ENCODE measurements around the gene BORCS5. TPM values are rescaled to one million over a fixed set of nuclear protein-coding genes. Genes with fewer than 3 reads are reported as not detected.
A peak's percentile ranks its signal among the peaks of the same experiment; 100 is the strongest.
"Not testable (repeated sequence)": the region's sequence is repeated elsewhere in the genome, so short reads cannot be mapped to it uniquely, and the experiment has no call there.

Gene BORCS5
- total and polyA plus RNA-seq, 8 donors, result 7.7 to 13.5 (median 9.1) TPM

DNA sequence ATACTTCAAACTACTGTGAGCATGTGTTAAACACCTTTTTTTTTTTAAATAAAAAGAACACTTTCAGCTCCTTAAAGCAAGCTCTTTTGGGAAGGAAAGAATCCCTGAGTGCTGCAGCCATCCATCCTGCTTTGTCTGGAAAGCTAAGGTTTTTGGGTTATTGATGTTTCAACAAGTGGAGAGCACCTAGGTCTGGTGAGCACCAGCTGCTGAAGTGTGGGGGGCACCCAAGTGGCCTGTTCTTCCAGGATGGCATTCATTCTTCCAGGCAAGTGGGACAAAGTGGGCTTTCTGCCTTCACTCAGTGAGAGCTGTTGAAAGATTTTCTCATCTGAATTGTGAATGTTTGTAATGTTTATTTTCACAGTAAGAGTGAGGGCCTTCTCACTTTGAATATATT lies 49.9 kb downstream of the BORCS5 start:
- TF ChIP-seq, protein P1, sequence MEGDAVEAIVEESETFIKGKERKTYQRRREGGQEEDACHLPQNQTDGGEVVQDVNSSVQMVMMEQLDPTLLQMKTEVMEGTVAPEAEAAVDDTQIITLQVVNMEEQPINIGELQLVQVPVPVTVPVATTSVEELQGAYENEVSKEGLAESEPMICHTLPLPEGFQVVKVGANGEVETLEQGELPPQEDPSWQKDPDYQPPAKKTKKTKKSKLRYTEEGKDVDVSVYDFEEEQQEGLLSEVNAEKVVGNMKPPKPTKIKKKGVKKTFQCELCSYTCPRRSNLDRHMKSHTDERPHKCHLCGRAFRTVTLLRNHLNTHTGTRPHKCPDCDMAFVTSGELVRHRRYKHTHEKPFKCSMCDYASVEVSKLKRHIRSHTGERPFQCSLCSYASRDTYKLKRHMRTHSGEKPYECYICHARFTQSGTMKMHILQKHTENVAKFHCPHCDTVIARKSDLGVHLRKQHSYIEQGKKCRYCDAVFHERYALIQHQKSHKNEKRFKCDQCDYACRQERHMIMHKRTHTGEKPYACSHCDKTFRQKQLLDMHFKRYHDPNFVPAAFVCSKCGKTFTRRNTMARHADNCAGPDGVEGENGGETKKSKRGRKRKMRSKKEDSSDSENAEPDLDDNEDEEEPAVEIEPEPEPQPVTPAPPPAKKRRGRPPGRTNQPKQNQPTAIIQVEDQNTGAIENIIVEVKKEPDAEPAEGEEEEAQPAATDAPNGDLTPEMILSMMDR (IDR thresholded peaks at IDR 0.05), result no peak
- no peaks in the 10 kb centered on the region for H3K9me3 ChIP-seq
- H3K27me3 ChIP-seq, result no peaks in the 10 kb centered on the region
- no peak overlapping the region for H3K4me3 ChIP-seq
- H3K36me3 ChIP-seq, result no peaks in the 10 kb centered on the region
- peaks cover 5 to 29% of the 10 kb centered on the region in 2 donors for H3K4me1 ChIP-seq
- intact Hi-C loops (cut with DNase I), result no loop called here
- peak overlapping the region; percentile 38 to 53 for H3K27ac ChIP-seq
- DNase-seq (no peak), ATAC-seq (no peak)

DNA sequence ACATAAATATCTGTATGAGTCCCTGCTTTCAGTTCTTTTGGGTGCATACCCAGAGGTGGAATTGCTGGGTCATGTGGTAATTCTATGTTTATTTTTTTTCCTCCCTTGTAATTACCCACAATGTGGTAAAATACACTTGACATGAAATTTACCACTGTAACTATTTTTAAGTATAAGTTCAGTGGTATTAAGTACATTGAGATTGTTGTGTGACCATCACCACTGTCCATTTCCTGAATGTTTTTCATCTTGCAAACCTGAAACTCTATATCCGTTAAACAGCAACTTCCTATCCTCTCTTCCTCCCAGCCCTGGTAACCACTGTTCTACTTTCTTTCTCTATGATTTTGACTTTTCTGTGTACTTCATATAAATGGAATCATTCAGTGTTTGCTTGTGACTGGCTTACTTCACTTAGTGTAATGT lies 51.4 kb downstream of the BORCS5 start:
- no peaks in the 10 kb centered on the region for H3K27me3 ChIP-seq
- peak overlapping the region in 1 of 2 donors; percentile 11 for H3K27ac ChIP-seq
- no peak for ATAC-seq
- H3K4me1 ChIP-seq, result peaks cover 4 to 15% of the 10 kb centered on the region in 2 donors
- no peaks in the 10 kb centered on the region for H3K9me3 ChIP-seq
- intact Hi-C loops (cut with DNase I), result no loop called here
- H3K4me3 ChIP-seq, result no peak overlapping the region
- DNase-seq, result no peak
- H3K36me3 ChIP-seq, result no peaks in the 10 kb centered on the region
- TF ChIP-seq, protein P1 (IDR thresholded peaks at IDR 0.05), result no peak

DNA sequence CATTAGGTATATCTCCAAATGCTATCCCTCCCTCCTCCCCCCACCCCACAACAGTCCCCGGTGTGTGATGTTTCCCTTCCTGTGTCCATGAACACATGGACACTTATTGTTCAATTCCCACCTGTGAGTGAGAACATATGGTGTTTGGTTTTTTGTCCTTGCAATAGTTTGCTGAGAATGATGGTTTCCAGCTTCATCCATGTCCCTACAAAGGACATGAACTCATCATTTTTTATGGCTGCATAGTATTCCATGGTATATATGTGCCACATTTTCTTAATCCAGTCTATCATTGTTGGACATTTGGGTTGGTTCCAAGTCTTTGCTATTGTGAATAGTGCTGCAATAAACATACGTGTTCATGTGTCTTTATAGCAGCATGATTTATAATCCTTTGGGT lies 52.5 kb downstream of the BORCS5 start:
- H3K27ac ChIP-seq; intact Hi-C loops (cut with DNase I); H3K4me1 ChIP-seq; DNase-seq; H3K27me3 ChIP-seq; H3K9me3 ChIP-seq; ATAC-seq; H3K36me3 ChIP-seq; H3K4me3 ChIP-seq: not testable (repeated sequence)

DNA sequence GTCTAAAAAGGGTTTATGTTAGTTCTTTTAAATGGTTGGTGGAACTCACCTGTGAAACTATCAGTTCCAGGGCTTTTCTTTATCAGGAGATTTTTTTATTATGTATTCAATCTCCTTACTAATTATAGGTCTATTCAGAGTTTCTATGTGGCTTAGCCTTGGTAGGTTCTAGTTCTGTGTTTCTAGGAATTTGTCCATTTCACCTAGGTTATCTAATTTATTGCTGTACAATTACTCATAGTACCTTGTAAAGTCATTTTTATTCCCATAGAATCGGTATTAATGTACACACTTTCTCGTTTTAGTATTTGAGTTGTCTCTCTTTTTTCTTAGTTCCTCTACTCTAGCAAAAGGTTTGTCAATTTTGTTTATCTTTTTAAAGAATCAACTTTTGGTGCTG lies 59.0 kb downstream of the BORCS5 start:
- ATAC-seq (no peak), DNase-seq (no peak)
- H3K9me3 ChIP-seq, result peaks cover 0 to under 1% of the 10 kb centered on the region in 2 donors
- TF ChIP-seq, protein P1 (IDR thresholded peaks at IDR 0.05), result no peak
- no peaks in the 10 kb centered on the region for H3K27me3 ChIP-seq
- intact Hi-C loops (cut with DNase I), result no loop called here
- H3K4me1 ChIP-seq, result no peaks in the 10 kb centered on the region
- no peaks in the 10 kb centered on the region for H3K36me3 ChIP-seq
- H3K27ac ChIP-seq, result no peak overlapping the region
- no peak overlapping the region for H3K4me3 ChIP-seq

DNA sequence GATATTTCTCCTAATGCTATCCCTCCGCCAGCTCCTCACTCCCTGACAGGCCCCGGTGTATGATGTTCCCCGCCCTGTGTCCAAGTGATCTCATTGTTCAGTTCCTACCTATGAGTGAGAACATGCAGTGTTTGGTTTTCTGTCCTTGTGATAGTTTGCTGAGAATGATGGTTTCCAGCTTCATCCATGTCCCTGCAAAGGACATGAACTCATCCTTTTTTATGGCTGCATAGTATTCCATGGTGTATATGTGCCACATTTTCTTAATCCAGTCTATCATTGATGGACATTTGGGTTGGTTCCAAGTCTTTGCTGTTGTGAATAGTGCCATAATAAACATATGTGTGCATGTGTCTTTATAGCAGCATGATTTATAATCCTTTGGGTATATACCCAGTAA lies 62.3 kb downstream of the BORCS5 start:
- ATAC-seq; H3K27me3 ChIP-seq; DNase-seq; intact Hi-C loops (cut with DNase I); H3K4me1 ChIP-seq; H3K36me3 ChIP-seq; H3K27ac ChIP-seq; H3K4me3 ChIP-seq: not testable (repeated sequence)
- peaks cover 5 to 19% of the 10 kb centered on the region in 2 donors for H3K9me3 ChIP-seq

DNA sequence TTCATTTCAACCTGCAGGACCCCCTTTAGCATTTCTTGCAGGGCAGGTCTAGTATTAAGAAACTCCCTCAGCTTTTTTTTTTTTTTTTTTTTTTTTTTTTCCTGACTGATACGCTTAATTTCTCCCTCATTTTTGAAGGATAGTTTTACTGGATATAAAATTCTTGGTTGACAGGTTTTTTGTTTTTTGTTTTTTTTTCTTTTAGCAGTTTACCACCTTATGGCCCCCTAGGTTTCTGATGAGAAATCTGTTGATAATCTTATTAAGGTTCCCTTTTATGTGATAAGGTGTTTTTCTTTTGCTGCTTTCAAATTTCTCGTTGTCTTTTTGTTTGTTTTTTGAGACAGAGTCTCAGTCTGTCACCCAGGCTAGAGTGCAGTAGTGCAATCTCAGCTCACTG lies 66.5 kb downstream of the BORCS5 start:
- intact Hi-C loops (cut with DNase I), result no loop called here
- H3K4me1 ChIP-seq, result peaks cover 4 to 19% of the 10 kb centered on the region in 2 donors
- DNase-seq, result no peak
- TF ChIP-seq, protein P1 (IDR thresholded peaks at IDR 0.05), result no peak
- no peak for ATAC-seq
- no peak overlapping the region for H3K27ac ChIP-seq
- no peaks in the 10 kb centered on the region for H3K27me3 ChIP-seq
- peaks cover 6 to 20% of the 10 kb centered on the region in 2 donors for H3K9me3 ChIP-seq
- H3K4me3 ChIP-seq, result no peak overlapping the region
- peaks cover 0 to 4% of the 10 kb centered on the region in 2 donors for H3K36me3 ChIP-seq
